Epithelial cell of proximal tubule (primary cell): ENCODE measurements around the gene CDH24. TPM values are rescaled to one million over a fixed set of nuclear protein-coding genes. Genes with fewer than 3 reads are reported as not detected.

Experiments used
- DNase-seq: peaks from one replicate; pipeline ENCODE4 v3.0.0-alpha.2; 2011; ENCODE audit warnings: low read depth
- H3K4me3 ChIP-seq: 2 replicates; pipeline ENCODE4 v1.5.1; 2011; ENCODE audit warnings: low read depth, mild to moderate bottlenecking, low read length
- total RNA-seq: library from RNA; depleted of rRNA; stranded (reverse); fragments of >200 nt; gene quantifications from 2 replicates; pipeline ENCODE4 v1.2.3, GENCODE V29; 2015
- TF ChIP-seq, protein P1 (sequence below): conservative IDR thresholded peaks from 2 replicates; pipeline ENCODE4 v1.5.1; 2012; ENCODE audit warnings: low read depth, mild to moderate bottlenecking, low read length

CDH24 gene
- total RNA-seq, 1 donor from 2014 or later, result 17.7 TPM

DNA sequence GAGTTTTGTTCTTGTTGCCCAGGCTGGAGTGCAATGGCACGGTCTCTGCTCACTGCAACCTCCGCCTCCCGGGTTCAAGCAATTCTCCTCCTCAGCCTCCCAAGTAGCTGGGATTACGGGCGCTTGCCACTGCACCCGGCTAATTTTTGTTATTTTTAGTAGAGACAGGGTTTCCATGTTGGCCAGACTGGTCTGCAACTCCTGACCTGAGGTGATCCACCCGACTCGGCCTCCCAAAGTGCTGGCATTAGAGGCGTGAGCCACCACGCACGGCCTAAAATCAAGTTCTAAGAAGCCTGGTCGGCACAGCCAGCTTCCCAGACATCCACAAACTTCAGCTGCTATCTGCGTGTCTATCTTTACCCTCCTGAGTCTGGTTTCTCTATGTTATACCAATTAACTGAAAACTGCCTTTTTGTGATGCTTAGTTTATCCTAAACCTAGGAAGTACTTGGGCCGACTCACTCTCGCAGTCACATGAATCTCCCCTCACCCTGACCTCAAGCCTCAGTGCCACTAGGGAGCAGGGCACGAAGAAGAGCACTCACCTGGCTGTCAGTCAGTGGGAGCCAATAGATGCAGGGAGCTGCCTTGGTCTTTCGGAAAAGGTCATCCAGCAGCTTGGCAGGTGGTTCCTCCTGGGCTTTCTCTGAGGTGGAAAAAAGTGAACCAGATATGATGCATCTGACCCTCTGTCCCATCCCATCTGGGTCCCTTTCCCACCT lies 3.4 kb upstream of the CDH24 start:
- DNase-seq, result no peak
- TF ChIP-seq, protein P1, sequence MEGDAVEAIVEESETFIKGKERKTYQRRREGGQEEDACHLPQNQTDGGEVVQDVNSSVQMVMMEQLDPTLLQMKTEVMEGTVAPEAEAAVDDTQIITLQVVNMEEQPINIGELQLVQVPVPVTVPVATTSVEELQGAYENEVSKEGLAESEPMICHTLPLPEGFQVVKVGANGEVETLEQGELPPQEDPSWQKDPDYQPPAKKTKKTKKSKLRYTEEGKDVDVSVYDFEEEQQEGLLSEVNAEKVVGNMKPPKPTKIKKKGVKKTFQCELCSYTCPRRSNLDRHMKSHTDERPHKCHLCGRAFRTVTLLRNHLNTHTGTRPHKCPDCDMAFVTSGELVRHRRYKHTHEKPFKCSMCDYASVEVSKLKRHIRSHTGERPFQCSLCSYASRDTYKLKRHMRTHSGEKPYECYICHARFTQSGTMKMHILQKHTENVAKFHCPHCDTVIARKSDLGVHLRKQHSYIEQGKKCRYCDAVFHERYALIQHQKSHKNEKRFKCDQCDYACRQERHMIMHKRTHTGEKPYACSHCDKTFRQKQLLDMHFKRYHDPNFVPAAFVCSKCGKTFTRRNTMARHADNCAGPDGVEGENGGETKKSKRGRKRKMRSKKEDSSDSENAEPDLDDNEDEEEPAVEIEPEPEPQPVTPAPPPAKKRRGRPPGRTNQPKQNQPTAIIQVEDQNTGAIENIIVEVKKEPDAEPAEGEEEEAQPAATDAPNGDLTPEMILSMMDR, result no peak
- H3K4me3 ChIP-seq, result no peak overlapping the region

DNA sequence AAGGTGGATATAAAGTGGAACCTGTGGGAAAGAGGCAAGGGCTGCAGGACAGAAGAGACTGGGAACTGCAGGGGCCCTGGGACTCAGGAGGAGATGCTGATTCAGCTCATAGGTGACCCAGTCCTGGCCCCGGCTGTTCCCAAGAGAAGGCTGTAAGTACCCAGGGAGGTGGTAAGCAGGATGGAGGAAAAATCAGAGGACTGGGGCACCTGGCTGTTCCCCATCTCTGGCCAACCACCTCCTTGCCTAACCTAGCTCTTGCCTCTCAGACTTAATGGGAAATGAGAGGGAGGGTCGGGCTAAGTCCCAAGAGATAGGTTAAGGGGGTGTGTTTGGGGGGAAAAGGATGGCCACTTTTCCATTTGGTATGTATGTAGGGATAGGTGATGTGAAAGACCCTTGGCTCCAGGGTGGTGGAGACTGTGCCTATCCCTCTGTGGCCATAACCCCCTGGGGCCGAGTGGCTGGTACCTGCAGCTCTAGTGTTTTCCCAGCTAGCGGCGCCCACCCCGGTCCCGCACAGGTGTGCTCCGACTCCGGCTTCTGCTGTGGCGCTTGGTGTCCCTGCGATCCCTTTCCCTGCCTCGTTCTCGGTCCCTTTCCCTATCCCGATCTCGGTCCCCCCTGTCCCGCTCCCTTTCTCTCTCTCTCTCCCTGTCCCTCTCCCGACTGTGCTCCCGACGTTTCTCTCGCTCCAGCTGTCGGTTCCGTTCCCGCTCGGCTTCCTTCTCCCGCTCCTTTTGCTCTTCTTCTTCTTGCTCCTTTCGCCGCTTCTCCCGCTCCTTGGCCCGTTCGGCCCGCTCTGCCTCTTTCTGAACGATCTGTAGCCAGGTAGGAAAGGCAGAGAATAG lies 1.6 kb upstream of the CDH24 start:
- DNase-seq, result no peak
- TF ChIP-seq, protein P1, result no peak
- no peak overlapping the region for H3K4me3 ChIP-seq

DNA sequence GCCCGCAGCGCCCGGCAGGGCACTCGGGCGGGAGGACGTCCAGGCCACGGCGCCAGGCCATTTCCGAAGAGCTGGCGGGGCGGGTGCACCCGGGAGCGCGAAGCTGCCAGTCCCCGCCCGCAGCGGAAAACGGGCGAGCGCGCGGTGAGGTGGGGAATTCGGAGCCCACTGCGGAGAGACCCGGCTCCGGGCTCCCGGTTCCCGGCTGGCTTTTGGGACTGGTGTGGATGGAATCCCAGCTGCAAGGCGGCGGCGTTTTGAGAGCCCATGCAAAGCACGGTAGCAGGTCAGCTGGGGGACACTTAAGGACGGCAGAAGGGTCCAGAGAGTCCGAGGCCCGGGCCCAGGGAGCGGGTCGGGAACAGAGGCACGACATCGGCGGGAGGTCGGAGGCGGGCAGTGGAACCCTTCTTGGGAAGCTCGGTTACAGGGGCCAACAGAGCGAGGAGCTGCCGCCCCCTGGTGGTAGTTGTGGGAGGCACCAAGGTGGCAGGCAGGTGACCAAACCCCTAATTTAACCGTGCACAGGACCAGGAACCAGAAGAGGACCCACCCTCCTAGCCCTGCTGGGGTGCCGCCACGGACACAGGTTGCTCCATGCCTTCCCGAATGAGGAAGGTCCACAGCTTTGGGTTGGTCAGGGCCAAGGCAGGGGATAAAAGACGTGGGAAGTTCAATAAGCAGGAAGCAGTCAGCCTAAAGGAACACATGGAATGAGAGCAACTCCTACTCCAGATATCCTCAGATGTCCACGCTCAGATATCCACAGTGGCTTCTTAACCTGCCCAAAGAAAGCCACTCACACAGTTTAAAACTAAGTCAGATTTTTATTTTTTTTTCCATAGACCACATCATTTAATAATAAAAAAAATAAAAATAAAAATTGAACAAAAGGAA lies 685 bp upstream of the CDH24 start:
- no peak for DNase-seq
- TF ChIP-seq, protein P1, result peak; percentile 94

DNA sequence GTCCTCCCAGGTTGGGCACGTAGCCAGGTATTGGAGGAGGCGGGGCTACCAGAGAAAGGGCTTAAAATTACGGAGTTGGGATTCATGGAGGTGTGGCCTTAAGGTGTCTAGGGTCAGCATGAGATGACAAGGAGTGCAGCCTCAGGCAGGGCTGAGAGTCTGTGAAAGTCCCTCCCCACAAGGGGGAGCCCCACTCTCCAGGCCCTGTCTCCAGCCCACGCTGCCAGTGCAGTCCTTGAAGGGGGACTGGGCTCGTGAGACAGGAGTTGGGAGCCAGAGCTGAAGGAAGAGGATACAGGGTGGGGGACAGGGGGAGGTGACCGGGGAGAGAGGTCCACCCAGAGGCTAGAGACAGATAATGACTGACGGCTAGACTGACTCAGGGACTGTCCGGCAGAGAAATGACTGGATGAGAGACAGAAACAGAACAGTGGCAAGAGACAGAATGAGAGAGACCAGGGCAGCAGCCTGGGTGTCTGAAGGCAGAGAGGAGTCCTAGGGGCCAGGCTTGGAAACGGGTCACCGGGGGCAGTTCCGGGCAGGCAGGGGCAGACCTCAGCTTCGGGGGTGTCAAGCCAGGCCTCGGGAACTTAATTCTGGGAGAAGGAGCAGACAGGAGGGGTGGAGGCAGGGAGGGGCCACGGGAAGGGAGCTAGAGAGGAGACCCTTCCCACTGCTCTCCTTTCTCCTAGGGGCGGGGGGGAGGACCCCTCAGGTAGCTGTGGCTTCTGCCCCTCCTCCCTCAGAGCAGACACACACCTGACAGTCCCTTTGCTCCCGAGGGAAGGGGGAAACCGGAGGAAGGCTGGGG lies 970 bp downstream of the CDH24 start:
- DNase-seq, result no peak
- TF ChIP-seq, protein P1, result peak; percentile 84
- peak overlapping the region; percentile 62 for H3K4me3 ChIP-seq

More for the DNA sequence above, 685 bp upstream of the CDH24 start:
- H3K4me3 ChIP-seq, result peak overlapping the region; percentile 62

DNA sequence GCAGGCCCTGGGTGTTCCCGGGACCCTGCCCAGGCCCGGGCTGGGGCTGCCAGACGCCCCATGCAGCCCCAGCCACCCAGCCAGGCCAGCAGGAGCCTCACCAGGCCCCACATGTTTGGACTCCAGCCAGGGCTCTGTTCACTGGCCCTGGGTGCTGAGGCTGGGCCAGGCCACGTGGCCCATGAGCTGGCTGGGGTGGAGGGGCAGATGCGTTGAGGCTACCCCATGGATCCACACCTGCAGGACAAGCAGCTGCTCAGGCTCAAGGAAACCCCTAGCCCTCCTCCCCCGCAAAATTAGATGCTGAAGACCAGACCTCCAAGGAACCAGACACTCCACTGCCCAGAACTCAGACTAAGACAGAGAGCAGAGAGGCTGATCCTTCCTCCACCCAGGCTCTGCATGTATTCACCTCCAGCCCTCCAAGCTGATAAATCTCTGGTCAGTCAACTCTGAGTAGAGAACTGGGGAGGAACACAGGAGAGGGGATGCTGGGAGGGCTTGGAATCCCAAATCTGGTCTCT lies 1.6 kb downstream of the CDH24 start:
- no peak overlapping the region for H3K4me3 ChIP-seq
- DNase-seq, result no peak
- TF ChIP-seq, protein P1, result no peak

DNA sequence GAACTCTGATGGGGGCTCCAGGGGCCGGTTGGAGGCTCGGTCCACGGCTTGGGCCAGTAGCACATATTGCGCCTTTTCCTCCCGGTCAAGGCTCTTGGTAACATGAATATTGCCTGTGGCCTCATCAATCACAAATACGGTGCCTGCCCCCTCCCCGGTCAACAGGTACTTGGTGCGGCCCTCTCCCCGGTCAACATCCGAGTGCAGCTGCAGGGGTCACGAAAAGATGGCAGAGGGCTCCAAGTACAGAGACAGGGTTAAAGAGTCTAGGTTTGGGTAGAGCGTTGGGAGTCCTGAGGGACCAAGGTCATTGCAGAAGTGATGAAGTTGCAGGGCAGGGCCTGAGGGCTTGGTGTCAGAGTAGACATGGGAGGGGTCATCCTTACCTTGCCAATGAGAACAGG lies 2.2 kb downstream of the CDH24 start:
- H3K4me3 ChIP-seq, result no peak overlapping the region
- TF ChIP-seq, protein P1, result no peak
- DNase-seq, result no peak
